NCI-H2196 (cell line): Measurements from ENCODE around the gene TTC3.

Source experiments
- DNase-seq: peaks from one replicate; lab custom pipeline; 2025; ENCODE audit not compliant: unreplicated experiment; lab: John Stamatoyannopoulos, UW

TTC3 gene

DNA sequence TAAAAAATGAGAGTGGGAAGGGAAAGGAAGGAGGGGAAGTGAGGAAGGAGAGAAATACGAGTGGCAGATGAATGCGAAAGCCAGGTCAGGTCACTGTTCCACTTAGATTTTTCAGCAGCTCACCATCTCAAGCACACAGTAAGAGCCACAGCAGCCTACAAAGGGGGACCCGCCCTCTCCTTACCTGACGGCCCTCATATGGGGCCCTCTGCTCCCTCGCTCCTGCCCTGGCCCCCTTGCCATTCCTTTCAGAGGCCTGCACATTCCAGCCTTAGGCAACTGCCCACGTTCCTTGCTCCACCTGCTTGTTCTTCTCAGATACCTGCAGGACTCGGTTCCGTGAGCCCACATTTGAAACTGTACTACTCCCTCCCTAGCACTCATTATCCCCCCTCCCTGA, 172.1 kb downstream of the TTC3 start:
- DNase-seq, result no peak

DNA sequence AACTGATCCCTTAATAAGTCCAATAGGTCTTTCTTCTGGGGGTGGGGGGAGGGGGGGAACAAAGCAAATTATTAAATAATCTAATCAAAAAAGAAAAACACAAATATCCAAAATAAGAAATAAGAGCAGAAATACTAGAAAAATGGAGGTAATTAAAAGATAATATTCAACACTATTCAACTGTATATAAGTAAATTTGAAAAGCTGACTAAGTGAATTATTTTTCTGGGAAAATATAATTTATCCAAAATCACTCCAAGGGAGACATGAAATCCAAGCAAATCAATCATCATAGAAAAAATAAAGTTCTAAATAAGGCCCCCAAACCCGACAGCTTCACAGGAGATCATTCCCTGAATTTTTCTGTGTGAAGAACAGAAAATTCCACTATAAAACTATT, 175.2 kb downstream of the TTC3 start:
- no peak for DNase-seq

DNA sequence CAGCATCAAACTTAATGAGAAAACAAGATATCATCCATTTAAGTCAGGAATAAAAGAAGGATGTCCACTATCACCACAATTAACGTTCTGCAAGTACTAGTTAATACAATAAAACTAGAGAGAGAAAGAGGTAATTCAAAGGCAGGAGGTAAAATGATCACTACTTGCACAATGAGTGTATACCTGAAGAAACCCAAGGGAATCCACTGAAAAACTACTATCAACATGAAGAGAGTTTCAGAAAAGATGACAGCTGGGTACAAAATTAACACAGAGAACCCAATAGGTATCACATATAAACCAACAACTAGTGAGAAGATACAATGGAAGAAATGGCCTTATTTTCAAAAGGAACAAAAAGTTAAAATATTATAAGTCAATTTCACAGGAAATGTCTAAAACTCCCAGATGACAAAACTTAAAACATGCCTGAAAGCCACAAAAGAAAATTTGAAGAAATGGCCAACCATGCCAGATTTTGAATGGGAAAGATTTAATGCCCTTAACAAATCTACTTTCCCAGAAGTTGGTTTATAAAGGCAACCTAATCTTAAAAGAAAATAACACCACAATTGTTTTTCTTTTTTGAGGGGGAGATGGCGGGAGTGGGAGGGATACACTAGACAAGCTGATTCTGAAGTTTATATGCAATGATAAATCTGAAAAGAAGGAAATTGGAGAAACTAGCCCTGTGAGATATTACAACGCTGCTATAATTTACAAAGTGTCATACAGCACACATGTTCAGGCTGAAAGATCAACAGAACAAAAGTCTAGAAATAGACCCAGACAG, 176.3 kb downstream of the TTC3 start:
- DNase-seq, result no peak

DNA sequence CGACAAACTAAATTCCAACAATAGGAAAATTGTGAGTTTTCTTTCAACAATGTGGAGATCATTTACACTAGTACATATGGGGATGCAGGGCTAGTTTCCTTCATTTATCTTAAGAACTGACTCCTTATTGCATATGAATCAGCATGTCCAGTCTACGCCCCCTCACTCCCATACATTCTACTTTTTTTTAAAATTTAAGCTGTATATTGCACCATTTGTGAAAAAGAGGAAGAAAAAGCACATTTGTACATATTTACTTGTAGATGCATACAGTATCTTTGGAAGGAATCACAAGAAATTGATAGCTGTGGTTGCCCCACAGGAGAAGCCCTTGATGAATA, 178.2 kb downstream of the TTC3 start:
- DNase-seq, result no peak
